ENCODE data around the gene CLIP1.

DNA sequence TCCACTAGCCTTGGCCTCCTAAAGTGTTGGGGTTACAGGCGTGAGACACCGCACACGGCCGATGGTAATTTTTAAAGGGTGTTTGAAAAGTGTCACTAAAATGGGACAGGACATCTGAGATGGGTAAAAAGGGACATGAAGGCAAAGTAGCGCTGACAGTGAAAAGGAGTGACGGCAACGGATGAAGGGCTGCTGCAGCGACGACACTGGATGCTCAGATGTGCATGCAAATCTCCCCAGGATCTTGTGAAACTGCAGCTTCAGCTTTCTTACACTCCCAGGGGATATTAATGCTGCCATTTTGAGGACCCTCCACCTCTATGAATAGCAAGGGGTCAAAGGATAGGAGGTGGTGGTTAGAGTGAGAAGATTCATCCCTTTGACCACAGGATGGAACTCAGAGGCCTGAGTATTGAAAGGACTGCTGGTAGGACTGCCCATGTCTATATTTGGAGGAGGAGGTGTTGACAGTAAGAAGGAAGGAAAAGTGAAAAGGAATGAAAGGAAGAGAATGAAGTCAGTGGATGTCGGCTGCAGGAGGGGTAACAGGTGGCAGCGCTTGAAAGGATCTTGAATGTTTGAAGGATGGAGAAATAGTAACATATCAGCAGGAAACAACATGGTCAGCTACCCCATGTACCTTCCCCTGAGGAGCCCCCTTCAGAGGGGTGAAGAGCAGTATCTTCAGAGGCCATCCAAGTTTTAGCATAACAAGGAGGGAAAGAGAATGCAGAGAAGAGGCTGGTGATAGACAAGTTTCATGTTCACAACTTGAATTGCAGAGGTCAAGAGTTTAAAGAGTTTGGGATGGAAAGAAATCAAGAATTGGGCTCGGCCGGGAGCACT is 37.1 kb downstream of the CLIP1 start:
- TF ChIP-seq, protein P1, sequence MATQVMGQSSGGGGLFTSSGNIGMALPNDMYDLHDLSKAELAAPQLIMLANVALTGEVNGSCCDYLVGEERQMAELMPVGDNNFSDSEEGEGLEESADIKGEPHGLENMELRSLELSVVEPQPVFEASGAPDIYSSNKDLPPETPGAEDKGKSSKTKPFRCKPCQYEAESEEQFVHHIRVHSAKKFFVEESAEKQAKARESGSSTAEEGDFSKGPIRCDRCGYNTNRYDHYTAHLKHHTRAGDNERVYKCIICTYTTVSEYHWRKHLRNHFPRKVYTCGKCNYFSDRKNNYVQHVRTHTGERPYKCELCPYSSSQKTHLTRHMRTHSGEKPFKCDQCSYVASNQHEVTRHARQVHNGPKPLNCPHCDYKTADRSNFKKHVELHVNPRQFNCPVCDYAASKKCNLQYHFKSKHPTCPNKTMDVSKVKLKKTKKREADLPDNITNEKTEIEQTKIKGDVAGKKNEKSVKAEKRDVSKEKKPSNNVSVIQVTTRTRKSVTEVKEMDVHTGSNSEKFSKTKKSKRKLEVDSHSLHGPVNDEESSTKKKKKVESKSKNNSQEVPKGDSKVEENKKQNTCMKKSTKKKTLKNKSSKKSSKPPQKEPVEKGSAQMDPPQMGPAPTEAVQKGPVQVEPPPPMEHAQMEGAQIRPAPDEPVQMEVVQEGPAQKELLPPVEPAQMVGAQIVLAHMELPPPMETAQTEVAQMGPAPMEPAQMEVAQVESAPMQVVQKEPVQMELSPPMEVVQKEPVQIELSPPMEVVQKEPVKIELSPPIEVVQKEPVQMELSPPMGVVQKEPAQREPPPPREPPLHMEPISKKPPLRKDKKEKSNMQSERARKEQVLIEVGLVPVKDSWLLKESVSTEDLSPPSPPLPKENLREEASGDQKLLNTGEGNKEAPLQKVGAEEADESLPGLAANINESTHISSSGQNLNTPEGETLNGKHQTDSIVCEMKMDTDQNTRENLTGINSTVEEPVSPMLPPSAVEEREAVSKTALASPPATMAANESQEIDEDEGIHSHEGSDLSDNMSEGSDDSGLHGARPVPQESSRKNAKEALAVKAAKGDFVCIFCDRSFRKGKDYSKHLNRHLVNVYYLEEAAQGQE (IDR thresholded peaks at IDR 0.05; ENCODE audit: insufficient replicate concordance, low read depth) = no peak
- TF ChIP-seq, protein P2, sequence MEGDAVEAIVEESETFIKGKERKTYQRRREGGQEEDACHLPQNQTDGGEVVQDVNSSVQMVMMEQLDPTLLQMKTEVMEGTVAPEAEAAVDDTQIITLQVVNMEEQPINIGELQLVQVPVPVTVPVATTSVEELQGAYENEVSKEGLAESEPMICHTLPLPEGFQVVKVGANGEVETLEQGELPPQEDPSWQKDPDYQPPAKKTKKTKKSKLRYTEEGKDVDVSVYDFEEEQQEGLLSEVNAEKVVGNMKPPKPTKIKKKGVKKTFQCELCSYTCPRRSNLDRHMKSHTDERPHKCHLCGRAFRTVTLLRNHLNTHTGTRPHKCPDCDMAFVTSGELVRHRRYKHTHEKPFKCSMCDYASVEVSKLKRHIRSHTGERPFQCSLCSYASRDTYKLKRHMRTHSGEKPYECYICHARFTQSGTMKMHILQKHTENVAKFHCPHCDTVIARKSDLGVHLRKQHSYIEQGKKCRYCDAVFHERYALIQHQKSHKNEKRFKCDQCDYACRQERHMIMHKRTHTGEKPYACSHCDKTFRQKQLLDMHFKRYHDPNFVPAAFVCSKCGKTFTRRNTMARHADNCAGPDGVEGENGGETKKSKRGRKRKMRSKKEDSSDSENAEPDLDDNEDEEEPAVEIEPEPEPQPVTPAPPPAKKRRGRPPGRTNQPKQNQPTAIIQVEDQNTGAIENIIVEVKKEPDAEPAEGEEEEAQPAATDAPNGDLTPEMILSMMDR (IDR thresholded peaks at IDR 0.05; ENCODE audit: insufficient read depth, low read length) = no peak
- TF ChIP-seq GABPA (IDR thresholded peaks at IDR 0.05; ENCODE audit: low read depth) = no peak
- TF ChIP-seq SPI1 (IDR thresholded peaks at IDR 0.05; ENCODE audit: borderline replicate concordance, low read depth) = no peak
